Neural progenitor cell (in vitro differentiated cells): ENCODE results near the gene SIPA1L3. TPM values are rescaled to one million over a fixed set of nuclear protein-coding genes. Genes with fewer than 3 reads are reported as not detected.

ENCODE experiments used
- DNase-seq: peaks from one replicate; pipeline ENCODE4 v3.0.0-alpha.2; 2016; ENCODE audit warnings: low spot score
- H2AFZ ChIP-seq: fragments of 200-600 bp; sonication (generic); replicated peaks from 2 replicates; pipeline ENCODE4 v1.6.1; 2016; ENCODE audit warnings: antibody characterized with exemption
- H3F3A ChIP-seq: fragments of 200-600 bp; sonication (generic); 2 replicates; pipeline ENCODE4 v1.6.1; 2016; ENCODE audit warnings: antibody characterized with exemption, low read depth
- H3K27ac ChIP-seq: fragments of 200-600 bp; sonication (generic); 2 replicates; pipeline ENCODE4 v1.5.1; 2016; ENCODE audit warnings: mild to moderate bottlenecking
- H3K27me3 ChIP-seq: fragments of 200-600 bp; sonication (generic); 2 replicates; pipeline ENCODE4 v1.6.1; 2016; ENCODE audit warnings: mild to moderate bottlenecking, moderate library complexity
- H3K36me3 ChIP-seq: fragments of 200-600 bp; sonication (generic); 2 replicates; pipeline ENCODE4 v1.5.1; 2016
- H3K4me1 ChIP-seq: fragments of 200-600 bp; sonication (generic); 2 replicates; pipeline ENCODE4 v1.6.1; 2016; ENCODE audit warnings: mixed run types
- H3K4me2 ChIP-seq: fragments of 200-600 bp; sonication (generic); 2 replicates; pipeline ENCODE4 v1.6.1; 2016
- H3K4me3 ChIP-seq: fragments of 200-600 bp; sonication (generic); 2 replicates; pipeline ENCODE4 v1.5.1; 2016
- H3K79me2 ChIP-seq: fragments of 200-600 bp; sonication (generic); 2 replicates; pipeline ENCODE4 v1.6.1; 2016; ENCODE audit warnings: low read depth
- H3K9ac ChIP-seq: fragments of 200-600 bp; sonication (generic); 2 replicates; pipeline ENCODE4 v1.6.1; 2016
- H3K9me3 ChIP-seq: fragments of 200-600 bp; sonication (generic); 2 replicates; pipeline ENCODE4 v1.5.1; 2016; ENCODE audit warnings: low read depth
- H4K20me1 ChIP-seq: fragments of 200-600 bp; sonication (generic); 2 replicates; pipeline ENCODE4 v1.6.1; 2016; ENCODE audit warnings: low read depth
- H3K27ac Mint-ChIP-seq: 3 replicates; pipeline ENCODE4 v1.8.0; 2021; ENCODE audit warnings: mixed read lengths
- H3K27me3 Mint-ChIP-seq: 2 replicates; pipeline ENCODE4 v1.8.0; 2022; ENCODE audit warnings: low read depth, mild to moderate bottlenecking, inconsistent platforms, moderate library complexity, mixed read lengths; ENCODE audit not compliant: insufficient read depth
- H3K36me3 Mint-ChIP-seq: 3 replicates; pipeline ENCODE4 v1.8.0; 2021; ENCODE audit warnings: mixed read lengths
- H3K4me1 Mint-ChIP-seq: 3 replicates; pipeline ENCODE4 v1.8.0; 2021; ENCODE audit warnings: mixed read lengths
- H3K4me3 Mint-ChIP-seq: 3 replicates; pipeline ENCODE4 v1.8.0; 2021; ENCODE audit warnings: mild to moderate bottlenecking, moderate library complexity, mixed read lengths
- H3K9me3 Mint-ChIP-seq: 3 replicates; pipeline ENCODE4 v1.8.0; 2020; ENCODE audit warnings: mixed read lengths
- EZH2 ChIP-seq: fragments of 200-600 bp; sonication (generic); IDR thresholded peaks from 2 replicates; pipeline ENCODE4 v1.6.1; 2017; ENCODE audit warnings: antibody characterized with exemption, mild to moderate bottlenecking, moderate library complexity
- EZH2phosphoT487 ChIP-seq: fragments of 200-600 bp; sonication (generic); IDR thresholded peaks from 2 replicates; pipeline ENCODE4 v1.6.1; 2017; ENCODE audit warnings: antibody characterized with exemption
- total RNA-seq: library from RNA; depleted of rRNA; stranded (reverse); fragments of >200 nt; gene quantifications from 2 replicates; pipeline ENCODE4 v1.2.3, GENCODE V29; 2015; ENCODE audit warnings: low replicate concordance
- TF ChIP-seq, protein P1 (sequence below): fragments of 200-600 bp; sonication (generic); IDR thresholded peaks from 2 replicates; pipeline ENCODE4 v1.5.1; 2017; ENCODE audit warnings: antibody characterized with exemption, mild to moderate bottlenecking

The SIPA1L3 gene
- total RNA-seq, 1 donor from 2014 or later, result 19.2 TPM

DNA sequence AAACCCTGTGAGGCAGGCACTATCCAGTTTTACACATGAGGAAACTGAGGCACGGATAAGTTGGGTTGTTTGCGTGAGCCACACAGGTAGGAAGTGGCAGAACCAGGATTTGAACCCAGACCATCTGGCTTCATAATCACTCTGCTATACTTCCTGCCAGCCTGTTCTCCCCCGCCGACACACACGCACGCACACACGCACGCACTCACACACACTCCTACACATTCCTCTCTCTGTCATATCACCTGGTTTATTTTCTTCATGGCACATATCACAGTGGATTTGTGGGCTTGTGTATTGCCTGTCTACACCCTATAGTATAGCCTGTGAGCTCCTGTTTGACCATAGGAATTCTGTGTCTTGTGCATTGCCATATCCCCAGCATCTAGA, 140.0 kb downstream of the SIPA1L3 start:
- peaks cover under 1% of the 10 kb centered on the region for H3K36me3 Mint-ChIP-seq
- H3K4me1 ChIP-seq, result peaks cover 36% of the 10 kb centered on the region
- no peaks in the 10 kb centered on the region for H3K36me3 ChIP-seq
- no peak overlapping the region for H3K27ac ChIP-seq
- H3K27me3 ChIP-seq, result no peaks in the 10 kb centered on the region
- H3K79me2 ChIP-seq, result peaks cover 51% of the 10 kb centered on the region
- H3K27ac Mint-ChIP-seq, result no peak overlapping the region
- H3K9me3 ChIP-seq, result no peaks in the 10 kb centered on the region
- DNase-seq, result no peak
- H3K9ac ChIP-seq, result no peak overlapping the region
- peaks cover 4% of the 10 kb centered on the region for H3K27me3 Mint-ChIP-seq
- peaks cover 49% of the 10 kb centered on the region for H3K4me1 Mint-ChIP-seq
- peaks cover 47% of the 10 kb centered on the region for H4K20me1 ChIP-seq
- peaks cover 24% of the 10 kb centered on the region for H3F3A ChIP-seq
- no peak overlapping the region for H3K4me3 ChIP-seq
- peaks cover under 1% of the 10 kb centered on the region for H3K9me3 Mint-ChIP-seq
- no peak overlapping the region for H2AFZ ChIP-seq
- H3K4me2 ChIP-seq, result peak overlapping the region; percentile 42
- no peak overlapping the region for H3K4me3 Mint-ChIP-seq
- TF ChIP-seq, protein P1, sequence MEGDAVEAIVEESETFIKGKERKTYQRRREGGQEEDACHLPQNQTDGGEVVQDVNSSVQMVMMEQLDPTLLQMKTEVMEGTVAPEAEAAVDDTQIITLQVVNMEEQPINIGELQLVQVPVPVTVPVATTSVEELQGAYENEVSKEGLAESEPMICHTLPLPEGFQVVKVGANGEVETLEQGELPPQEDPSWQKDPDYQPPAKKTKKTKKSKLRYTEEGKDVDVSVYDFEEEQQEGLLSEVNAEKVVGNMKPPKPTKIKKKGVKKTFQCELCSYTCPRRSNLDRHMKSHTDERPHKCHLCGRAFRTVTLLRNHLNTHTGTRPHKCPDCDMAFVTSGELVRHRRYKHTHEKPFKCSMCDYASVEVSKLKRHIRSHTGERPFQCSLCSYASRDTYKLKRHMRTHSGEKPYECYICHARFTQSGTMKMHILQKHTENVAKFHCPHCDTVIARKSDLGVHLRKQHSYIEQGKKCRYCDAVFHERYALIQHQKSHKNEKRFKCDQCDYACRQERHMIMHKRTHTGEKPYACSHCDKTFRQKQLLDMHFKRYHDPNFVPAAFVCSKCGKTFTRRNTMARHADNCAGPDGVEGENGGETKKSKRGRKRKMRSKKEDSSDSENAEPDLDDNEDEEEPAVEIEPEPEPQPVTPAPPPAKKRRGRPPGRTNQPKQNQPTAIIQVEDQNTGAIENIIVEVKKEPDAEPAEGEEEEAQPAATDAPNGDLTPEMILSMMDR, result no peak
- TF ChIP-seq EZH2phosphoT487 (no peak), EZH2 (no peak)

DNA sequence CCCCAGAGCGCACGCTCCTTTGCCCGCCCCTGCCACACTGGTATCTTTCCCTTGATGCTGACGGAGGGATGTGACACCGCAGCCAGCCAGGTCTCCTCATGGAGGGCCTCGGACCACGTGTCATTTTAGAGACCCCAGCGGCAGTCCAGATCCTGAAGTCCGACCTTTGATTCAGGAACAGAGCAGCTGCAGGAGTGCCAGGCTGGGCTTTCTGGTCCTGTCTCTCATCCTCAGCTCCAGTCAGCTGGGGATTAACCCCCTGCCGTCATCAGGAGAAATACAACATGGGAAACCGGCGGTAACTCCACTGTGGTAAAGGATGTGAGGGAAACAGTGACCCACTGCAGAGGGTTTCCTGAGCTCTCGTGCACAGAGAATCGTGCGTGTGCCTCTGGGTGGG, 140.6 kb downstream of the SIPA1L3 start:
- DNase-seq, result peak; percentile 86

DNA sequence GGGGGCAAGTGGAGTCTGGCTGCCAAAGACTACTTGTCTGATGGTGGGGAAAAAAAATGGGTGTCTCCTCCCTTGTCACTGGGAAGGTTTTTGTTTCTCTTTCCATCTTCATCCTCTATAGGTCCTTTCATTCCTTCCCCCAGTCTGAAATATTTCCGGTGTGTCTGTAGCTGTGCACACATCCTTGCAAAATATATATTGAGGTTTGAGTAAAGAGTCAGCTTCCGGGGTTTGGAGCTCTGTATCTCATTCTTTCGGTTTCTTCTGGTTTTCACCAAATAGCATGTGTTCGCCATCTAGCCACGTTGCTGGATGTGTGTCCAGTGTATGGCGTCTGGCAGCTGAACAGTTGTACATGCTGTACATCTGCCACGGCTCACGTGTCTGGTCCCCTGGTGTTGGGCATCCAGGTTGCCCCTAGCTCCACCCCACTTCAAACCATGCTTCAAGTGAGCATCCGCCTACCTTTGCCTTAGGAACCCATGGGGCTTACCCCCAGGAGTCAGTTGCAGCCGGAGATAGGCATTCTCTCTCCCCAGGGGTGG, 142.2 kb downstream of the SIPA1L3 start:
- Histone ChIP-seq H3K9me3 (no peaks in the 10 kb centered on the region), H3F3A (peaks cover 24% of the 10 kb centered on the region)

More for the DNA sequence above, 140.6 kb downstream of the SIPA1L3 start:
- Histone ChIP-seq H3K4me3 (no peak overlapping the region), H3F3A (peaks cover 24% of the 10 kb centered on the region), H3K9me3 (no peaks in the 10 kb centered on the region), H4K20me1 (peaks cover 47% of the 10 kb centered on the region), H3K36me3 (no peaks in the 10 kb centered on the region), H3K27me3 (no peaks in the 10 kb centered on the region), H2AFZ (no peak overlapping the region), H3K27ac (peak overlapping the region; percentile 64), H3K4me1 (peaks cover 36% of the 10 kb centered on the region), H3K9ac (no peak overlapping the region), H3K4me2 (peak overlapping the region; percentile 42), H3K79me2 (peaks cover 46% of the 10 kb centered on the region)
- Mint-ChIP-seq H3K27me3 (peaks cover 4% of the 10 kb centered on the region), H3K36me3 (no peaks in the 10 kb centered on the region), H3K4me3 (no peak overlapping the region), H3K4me1 (peaks cover 49% of the 10 kb centered on the region), H3K27ac (peak overlapping the region; percentile 60), H3K9me3 (no peaks in the 10 kb centered on the region)
- TF ChIP-seq EZH2, result no peak
- TF ChIP-seq, protein P1, result no peak
- TF ChIP-seq EZH2phosphoT487, result no peak

More for the DNA sequence above, 142.2 kb downstream of the SIPA1L3 start:
- no peaks in the 10 kb centered on the region for H3K36me3 Mint-ChIP-seq
- peaks cover 2% of the 10 kb centered on the region for H3K27me3 Mint-ChIP-seq
- H3K4me3 Mint-ChIP-seq, result no peak overlapping the region
- peaks cover 44% of the 10 kb centered on the region for H4K20me1 ChIP-seq
- no peaks in the 10 kb centered on the region for H3K27me3 ChIP-seq
- H3K9ac ChIP-seq, result no peak overlapping the region
- H3K9me3 Mint-ChIP-seq, result no peaks in the 10 kb centered on the region
- no peak for DNase-seq
- peaks cover 40% of the 10 kb centered on the region for H3K4me1 Mint-ChIP-seq
- no peak overlapping the region for H3K27ac ChIP-seq
- H3K4me3 ChIP-seq, result no peak overlapping the region
- peaks cover 37% of the 10 kb centered on the region for H3K79me2 ChIP-seq
- peaks cover 29% of the 10 kb centered on the region for H3K4me1 ChIP-seq
- no peak for TF ChIP-seq EZH2phosphoT487
- TF ChIP-seq, protein P1, result no peak
- TF ChIP-seq EZH2, result no peak
- H2AFZ ChIP-seq, result no peak overlapping the region
- H3K4me2 ChIP-seq, result no peak overlapping the region
- H3K36me3 ChIP-seq, result no peaks in the 10 kb centered on the region
- no peak overlapping the region for H3K27ac Mint-ChIP-seq
